ENCODE data around the gene TNIK.

DNA sequence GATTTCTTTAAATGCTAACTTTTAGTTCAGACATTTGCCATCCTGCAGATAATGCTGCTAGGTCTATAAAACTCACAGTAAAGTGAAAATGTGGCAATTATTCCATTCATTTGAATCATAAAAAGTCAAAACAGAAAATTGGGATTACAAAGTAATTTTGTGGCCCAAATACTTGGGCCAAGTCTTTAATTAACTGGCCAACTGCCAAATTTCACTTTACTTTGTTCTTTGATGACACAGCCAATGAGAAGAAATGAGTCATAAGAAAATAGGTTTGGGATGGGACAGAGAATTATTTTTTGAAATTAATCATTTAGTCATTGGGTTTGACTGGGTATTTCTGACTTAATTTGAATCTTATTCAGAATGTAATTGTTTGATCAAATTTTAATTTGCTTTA lies 343.8 kb downstream of the TNIK start:
- TF ChIP-seq, protein P1, sequence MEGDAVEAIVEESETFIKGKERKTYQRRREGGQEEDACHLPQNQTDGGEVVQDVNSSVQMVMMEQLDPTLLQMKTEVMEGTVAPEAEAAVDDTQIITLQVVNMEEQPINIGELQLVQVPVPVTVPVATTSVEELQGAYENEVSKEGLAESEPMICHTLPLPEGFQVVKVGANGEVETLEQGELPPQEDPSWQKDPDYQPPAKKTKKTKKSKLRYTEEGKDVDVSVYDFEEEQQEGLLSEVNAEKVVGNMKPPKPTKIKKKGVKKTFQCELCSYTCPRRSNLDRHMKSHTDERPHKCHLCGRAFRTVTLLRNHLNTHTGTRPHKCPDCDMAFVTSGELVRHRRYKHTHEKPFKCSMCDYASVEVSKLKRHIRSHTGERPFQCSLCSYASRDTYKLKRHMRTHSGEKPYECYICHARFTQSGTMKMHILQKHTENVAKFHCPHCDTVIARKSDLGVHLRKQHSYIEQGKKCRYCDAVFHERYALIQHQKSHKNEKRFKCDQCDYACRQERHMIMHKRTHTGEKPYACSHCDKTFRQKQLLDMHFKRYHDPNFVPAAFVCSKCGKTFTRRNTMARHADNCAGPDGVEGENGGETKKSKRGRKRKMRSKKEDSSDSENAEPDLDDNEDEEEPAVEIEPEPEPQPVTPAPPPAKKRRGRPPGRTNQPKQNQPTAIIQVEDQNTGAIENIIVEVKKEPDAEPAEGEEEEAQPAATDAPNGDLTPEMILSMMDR (IDR thresholded peaks at IDR 0.05) = no peak
- no peak for TF ChIP-seq POLR2AphosphoS5 (IDR thresholded peaks at IDR 0.05)

Data from gastroesophageal sphincter (tissue), 3 donors.